GM18858 (cell line): ENCODE measurements around the gene ELFN2.
"Not testable (repeated sequence)": the region's sequence is repeated elsewhere in the genome, so short reads cannot be mapped to it uniquely, and the experiment has no call there.

Experiments
- ATAC-seq: cut with Tn5 transposase; IDR thresholded peaks from one replicate; pipeline ENCODE4 v1.9.1; 2021; ENCODE audit not compliant: unreplicated experiment

Gene ELFN2

GRCh38 chr22:37427135-37427710 is at the start of gene ELFN2:
ELFN2 (minus strand) TSS chr22:37427479; CDS start chr22:37375534, 51,945 bp downstream.
- ATAC-seq, result no peak

- no peak for ATAC-seq
Measured at GRCh38 chr22:37476389-37477329, 49.4 kb upstream of the ELFN2 start.

DNA sequence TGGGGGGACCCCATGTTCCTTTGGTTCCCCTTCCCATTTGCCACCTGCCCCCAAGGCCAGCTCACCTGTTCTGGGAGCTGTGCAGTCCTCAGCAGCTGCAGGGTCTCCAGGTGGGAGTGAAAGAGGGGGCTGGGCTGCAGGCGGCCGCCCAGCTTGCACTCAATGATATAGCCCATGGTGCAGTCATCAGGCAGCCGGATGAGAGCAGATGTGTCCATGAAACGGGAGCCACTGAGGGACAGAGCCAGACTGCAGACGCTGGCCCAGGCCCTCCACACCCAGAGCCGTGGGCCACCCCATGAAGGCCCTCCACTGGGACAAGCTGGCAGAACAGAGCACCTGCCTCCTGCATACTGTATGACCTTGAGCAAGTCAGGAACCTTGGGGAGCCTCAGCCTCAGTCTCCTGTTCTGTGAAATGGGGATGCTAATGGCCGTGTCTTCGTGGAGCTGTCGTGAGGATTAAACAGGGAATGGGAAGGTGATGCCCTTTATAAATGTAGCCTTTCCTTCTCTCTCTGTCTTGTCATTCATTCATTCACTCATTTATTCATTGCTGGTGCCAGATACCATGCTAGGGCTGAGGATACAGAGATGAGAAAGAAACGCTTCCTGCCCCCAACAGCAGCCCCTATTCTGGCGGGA is 47.3 kb upstream of the ELFN2 start:
- no peak for ATAC-seq

- no peak for ATAC-seq
Measured at GRCh38 chr22:37473437-37473946, 46.2 kb upstream of the ELFN2 start.

GRCh38 chr22:37472418-37473006 is 45.2 kb upstream of the ELFN2 start:
- no peak for ATAC-seq

- ATAC-seq, result no peak
Measured at GRCh38 chr22:37471727-37472417, 44.6 kb upstream of the ELFN2 start.

DNA sequence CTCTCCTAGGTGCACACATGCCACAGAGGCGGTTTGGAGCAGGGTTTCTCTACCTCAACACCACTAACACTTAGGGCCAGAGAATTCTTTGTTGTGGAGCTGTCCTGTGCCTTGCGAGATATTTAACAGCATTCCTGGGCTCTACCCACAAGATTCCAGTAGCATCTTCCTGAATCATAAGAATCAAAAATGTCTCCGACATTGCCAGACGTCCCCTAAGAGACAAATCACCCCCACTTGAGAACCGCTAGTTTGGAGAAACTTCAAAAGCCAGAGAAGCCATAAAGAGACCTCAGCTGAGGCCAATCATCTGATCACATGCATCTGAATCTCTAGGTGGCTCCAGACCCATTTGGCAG is 42.8 kb upstream of the ELFN2 start:
- ATAC-seq, result no peak

DNA sequence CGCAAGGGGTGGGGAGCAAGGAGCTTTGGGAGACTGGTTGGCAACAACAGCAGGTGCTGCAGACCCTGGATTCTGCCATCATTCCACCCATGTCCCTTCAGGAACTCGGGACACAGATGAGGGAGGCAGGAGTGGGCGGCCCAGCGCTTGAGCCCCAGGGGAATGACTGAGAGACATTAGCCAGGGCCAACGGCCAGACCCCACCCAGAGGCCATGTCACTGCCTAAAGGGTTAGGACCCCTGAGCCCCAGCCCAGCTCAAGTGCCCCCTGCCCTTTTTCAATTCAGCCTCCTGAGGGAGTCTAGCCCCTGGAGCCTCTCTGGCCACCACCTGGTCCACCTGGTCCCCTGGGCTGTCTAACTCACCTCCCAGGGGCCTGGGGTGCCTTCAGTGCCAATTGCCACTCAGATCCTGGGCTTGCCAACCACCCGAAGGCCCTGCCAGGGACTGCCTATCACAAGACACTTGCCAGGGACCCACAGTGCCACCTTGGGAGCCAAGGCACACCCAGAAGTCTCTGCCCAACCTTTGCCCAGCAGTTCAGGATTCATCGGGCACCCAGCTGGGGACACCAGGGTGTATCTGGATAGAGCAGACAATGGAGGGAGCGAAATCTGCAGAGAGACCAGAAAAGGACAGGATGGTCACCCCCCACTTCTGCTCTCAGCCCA is 42.3 kb upstream of the ELFN2 start:
- no peak for ATAC-seq

- not testable (repeated sequence) for ATAC-seq
Measured at GRCh38 chr22:37468201-37468695, 41.0 kb upstream of the ELFN2 start.

- no peak for ATAC-seq
Measured at GRCh38 chr22:37467391-37467955, 40.2 kb upstream of the ELFN2 start.

- ATAC-seq, result no peak
Measured at GRCh38 chr22:37464181-37464580, 36.9 kb upstream of the ELFN2 start.

- no peak for ATAC-seq
Measured at GRCh38 chr22:37462983-37463382, 35.7 kb upstream of the ELFN2 start.

GRCh38 chr22:37462436-37462835 is 35.2 kb upstream of the ELFN2 start:
- no peak for ATAC-seq

GRCh38 chr22:37461961-37462360 is 34.7 kb upstream of the ELFN2 start:
- no peak for ATAC-seq

DNA sequence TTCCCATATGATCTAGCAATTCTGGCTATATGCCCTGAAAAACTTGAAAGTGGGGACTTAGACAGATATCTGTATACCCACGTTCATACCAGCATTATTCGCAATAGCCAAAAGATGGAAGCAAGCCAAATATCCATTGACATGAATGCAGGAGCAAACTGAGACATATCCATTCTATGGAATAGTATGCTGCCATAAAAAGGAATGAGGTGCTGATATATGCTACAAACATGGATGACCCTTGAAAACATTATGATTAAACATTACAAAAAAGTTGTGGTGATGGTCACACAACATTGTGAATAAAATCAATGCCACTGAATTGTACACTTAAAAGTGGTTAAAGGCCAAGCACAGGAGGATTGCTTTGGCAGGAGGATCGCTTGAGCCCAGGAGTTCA is 33.4 kb upstream of the ELFN2 start:
- ATAC-seq, result no peak

DNA sequence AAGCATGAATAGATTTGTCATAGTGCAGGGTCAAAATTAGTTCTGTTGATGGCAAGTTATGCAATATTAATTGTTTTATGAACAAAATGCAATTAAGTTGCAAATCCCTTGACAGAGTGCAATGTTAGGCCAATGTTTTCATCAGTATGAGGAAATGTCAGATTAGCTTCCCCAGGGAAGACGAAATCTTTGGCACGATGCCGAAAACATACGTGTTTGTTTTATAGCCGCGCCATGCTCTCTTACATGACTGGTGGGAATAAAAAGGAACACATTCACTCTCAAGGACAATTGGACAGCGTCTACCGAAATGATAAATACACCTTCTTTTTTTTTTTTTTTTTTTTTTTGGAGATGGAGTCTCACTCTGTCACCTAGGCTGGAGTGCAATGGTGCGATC is 31.9 kb upstream of the ELFN2 start:
- ATAC-seq, result no peak

GRCh38 chr22:37457093-37457893 is 30.0 kb upstream of the ELFN2 start:
- no peak for ATAC-seq

GRCh38 chr22:37456346-37456745 is 29.1 kb upstream of the ELFN2 start:
- no peak for ATAC-seq

- no peak for ATAC-seq
Measured at GRCh38 chr22:37455896-37456295, 28.6 kb upstream of the ELFN2 start.
